ENCODE measurements around the gene NUMA1.
A peak's percentile ranks its signal among the peaks of the same experiment; 100 is the strongest.

The NUMA1 gene, protein sequence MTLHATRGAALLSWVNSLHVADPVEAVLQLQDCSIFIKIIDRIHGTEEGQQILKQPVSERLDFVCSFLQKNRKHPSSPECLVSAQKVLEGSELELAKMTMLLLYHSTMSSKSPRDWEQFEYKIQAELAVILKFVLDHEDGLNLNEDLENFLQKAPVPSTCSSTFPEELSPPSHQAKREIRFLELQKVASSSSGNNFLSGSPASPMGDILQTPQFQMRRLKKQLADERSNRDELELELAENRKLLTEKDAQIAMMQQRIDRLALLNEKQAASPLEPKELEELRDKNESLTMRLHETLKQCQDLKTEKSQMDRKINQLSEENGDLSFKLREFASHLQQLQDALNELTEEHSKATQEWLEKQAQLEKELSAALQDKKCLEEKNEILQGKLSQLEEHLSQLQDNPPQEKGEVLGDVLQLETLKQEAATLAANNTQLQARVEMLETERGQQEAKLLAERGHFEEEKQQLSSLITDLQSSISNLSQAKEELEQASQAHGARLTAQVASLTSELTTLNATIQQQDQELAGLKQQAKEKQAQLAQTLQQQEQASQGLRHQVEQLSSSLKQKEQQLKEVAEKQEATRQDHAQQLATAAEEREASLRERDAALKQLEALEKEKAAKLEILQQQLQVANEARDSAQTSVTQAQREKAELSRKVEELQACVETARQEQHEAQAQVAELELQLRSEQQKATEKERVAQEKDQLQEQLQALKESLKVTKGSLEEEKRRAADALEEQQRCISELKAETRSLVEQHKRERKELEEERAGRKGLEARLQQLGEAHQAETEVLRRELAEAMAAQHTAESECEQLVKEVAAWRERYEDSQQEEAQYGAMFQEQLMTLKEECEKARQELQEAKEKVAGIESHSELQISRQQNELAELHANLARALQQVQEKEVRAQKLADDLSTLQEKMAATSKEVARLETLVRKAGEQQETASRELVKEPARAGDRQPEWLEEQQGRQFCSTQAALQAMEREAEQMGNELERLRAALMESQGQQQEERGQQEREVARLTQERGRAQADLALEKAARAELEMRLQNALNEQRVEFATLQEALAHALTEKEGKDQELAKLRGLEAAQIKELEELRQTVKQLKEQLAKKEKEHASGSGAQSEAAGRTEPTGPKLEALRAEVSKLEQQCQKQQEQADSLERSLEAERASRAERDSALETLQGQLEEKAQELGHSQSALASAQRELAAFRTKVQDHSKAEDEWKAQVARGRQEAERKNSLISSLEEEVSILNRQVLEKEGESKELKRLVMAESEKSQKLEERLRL (N-terminal part only)

DNA sequence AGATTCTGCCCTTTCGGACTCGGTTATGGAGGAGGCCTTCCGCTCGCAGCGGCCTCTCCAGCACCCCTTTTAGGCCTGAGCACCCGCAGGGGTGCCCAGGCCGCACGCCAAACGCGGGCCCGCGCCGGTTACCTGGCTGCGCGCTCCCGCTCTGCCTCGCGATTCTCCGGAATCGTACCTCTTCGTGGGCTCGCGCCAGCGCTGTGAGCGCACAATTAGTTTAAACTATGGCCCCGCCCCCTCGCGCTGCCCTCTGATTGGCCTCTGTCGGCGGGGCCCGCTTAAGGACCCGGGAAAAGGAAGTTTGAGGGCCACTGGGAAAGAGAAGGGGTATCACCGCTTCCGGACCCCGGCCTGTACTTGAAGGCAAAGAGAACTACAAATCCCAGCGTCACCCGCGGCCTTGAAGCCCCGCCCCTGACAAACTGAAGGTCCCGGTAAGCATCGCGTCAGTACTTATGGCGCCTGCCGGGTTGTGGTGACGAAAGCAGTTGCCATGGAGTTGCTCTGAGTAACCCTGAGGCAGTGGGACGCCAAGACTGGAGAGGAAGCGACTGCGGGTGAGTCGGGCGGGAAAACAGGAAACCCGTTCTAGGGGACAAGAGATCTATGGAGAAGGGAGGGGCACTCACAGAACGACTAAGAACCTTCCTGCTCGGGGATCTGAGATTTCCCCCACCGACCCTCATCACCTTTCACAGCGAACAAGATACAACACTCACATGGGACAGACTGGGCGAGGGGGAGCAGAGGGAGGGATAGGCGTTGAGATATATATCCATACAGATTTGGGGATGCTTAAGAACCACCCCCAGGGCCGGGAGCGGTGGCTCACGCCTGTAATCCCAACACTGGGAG, at the start of gene NUMA1, which contains the start of gene LRRC51:
NUMA1 (minus strand) TSS at position 217 of the 858 bp plus-strand sequence. CDS start 44,599 bp downstream, outside the sequence.
LRRC51 (plus strand) TSS at position 525 of the 858 bp plus-strand sequence. CDS start 8,234 bp downstream, outside the sequence.
- peak; percentile 99 for FAIRE-seq

DNA sequence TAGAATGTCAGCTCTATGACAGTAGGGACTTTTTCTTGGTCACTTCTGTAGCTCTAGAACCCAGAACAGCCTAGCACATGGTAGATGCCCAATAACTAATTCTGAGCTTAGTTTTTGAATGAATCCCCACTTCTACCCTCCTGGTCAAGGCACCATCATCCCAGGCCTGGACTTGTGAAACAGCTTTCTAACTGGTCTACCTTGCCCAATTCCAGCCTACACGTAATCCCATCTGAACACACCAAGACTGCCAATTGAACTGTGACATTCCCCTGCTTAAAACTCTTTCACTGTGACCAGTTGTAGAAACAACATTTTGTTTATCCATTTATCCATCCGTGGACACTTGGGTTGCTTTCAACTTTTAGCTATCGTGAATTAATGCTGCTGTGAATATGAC, 49.0 kb upstream of the NUMA1 start:
- FAIRE-seq: no peak

DNA sequence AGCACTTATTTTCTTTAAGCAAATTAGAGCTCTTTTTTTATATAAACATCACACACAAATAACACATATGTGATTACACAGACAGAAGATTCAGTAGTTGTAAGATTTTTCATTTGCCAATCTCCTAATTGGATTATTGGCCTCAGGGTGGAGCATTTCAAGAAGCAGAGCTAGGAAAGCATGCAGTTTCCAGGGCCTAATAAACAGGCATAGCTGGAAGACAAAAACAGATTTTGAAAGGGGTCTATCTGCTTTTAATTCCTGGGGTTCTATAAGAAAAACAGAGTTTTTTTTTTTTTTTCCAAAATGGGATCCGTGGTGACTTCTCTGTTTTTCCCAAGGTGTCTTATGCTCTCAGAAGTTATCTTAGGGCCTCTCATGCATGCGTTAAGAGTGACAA, 47.6 kb upstream of the NUMA1 start:
- FAIRE-seq: no peak

GRCh38 chr11:72125956-72126355, 45.6 kb upstream of the NUMA1 start:
- no peak for FAIRE-seq

GRCh38 chr11:72124046-72124445, 43.7 kb upstream of the NUMA1 start:
- no peak for FAIRE-seq

DNA sequence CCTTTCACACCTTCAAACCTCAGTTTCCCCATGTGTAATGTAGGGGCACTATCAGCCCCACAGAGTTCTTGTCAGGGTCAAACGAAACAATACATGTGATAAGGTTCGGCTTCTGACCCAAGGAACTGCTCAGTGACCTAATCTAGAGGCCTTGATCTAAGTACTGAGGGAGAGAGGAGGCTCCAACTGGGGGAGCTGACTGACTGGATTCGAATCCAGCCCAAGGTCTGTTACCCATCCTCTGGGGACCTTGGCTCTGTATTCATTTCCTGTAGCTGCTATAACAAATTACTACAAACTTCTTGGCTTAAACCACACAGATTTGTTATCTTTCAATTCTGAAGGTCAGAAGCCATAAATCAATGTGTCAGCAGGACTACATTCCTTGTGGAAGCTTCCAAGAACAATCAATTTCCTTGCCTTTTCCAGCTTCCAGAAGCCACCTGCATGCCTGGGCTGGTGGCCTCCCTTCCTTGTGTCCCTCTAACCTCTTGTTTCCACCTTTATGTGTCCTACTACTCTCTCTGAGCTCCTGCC, 42.8 kb upstream of the NUMA1 start:
- FAIRE-seq: no peak

DNA sequence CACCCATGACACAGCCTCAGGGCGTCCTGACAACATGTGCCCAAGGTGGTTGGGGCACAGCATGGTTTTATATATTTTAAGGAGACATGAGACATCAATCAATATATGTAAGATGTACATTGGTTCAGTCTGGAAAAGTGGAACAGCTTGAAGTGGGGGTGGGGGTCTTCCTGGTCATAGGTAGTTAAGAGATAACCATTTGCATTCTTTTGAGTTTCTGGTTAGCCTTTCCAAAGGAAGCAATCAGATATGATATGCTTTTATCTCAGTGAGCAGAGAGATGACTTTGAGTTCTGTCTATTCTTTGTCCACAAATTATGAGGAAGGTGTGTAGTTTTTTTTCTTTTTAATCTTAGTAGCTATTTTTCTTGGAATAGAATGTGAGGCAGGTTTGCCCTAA, 42.3 kb upstream of the NUMA1 start:
- no peak for FAIRE-seq

DNA sequence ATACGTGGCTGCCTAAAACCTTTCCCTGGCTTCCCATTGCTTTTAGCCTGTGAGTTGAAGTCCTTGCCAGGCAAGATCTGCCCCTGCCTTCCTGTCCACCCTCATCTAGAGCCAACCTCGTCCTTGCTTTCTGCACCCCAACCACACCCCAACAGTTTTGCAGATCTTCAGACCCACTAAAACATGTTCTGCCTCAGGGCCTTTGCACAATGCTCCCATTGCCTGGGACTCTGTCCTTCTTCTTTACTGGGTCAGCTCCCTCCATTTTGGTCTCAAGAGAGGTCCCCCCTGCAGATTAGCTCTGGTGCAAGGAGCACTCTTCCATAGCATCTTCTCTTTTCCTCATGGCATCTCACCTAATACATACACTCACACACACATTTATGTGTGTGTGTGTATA, 40.6 kb upstream of the NUMA1 start:
- no peak for FAIRE-seq

GRCh38 chr11:72119198-72119597, 38.9 kb upstream of the NUMA1 start:
- FAIRE-seq: no peak

GRCh38 chr11:72116019-72116755, 35.8 kb upstream of the NUMA1 start:
- no peak for FAIRE-seq

GRCh38 chr11:72114570-72114969, 34.2 kb upstream of the NUMA1 start:
- FAIRE-seq: no peak

- FAIRE-seq: no peak
Observed at GRCh38 chr11:72112978-72113808, 32.9 kb upstream of the NUMA1 start.

DNA sequence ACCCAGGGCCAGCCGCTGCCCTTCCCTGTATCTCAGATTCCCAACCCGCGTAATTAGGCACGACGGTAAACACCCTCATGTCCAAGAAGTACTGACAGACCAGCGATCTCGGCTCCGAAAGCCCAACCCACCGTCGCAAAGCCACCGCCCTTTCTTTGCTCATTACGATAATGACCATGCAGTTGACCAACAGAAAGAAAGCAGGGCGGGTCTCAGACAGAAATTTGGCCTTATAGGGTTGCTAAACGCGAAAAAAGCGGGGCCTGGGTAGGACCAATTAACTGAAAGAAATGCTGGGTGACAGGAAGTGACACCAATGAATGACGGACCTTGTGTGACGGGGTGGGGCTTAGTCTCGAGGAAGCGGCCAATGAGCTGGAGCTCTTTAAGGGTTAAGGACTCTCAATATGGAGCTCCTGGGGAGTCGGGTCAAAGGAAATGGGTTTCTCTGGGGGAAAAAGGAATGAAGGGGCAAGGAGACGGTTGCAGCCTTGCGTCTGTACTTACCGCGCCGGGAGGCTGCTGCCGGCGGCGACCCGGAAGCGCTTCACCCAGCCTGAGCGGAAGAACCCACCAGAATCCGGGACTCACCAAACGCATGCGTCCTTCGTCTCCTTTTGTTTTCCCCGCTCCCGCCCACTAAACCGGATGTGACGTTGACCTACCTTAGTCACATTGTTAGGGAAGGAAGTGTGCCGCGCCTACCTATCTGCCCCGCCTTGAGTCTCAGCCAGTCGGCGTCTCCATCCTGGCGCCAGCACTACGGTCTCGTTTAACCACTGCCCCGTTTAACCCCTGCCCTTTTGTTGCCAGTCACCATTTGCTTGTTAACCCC, 32.0 kb upstream of the NUMA1 start, which contains the start of gene ANAPC15:
ANAPC15 (minus strand) TSS at position 553 of the 835 bp plus-strand sequence. CDS start 1,419 bp downstream, outside the sequence.
- peak; percentile 99 for FAIRE-seq

- no peak for FAIRE-seq
Observed at GRCh38 chr11:72111300-72112142, 31.2 kb upstream of the NUMA1 start.

GRCh38 chr11:72105888-72106287, 25.5 kb upstream of the NUMA1 start, which contains the start of gene TOMT:
TOMT (plus strand) TSS chr11:72105924; CDS start chr11:72105952, 28 bp downstream.
- no peak for FAIRE-seq

DNA sequence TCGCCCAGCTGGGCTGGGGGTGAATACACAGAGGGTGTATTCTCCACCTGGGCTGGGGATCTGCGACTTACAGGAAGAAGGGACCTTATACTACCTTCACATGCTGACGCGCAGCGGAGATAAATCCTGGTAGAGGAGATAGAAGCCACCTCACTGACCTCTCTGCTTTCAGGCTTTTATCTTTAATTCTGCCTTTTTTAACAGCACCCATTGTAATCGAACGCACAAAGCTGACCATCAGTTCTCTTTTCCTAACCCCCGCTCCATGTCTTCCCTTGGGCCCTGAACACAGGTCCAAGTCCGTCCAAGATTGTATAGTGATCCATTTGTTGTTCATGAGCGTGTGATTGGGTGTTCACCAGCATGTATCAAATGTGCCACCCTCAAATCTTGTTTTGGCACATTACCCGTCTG, 23.4 kb upstream of the NUMA1 start:
- no peak for FAIRE-seq

GRCh38 chr11:72102946-72103753, 22.8 kb upstream of the NUMA1 start, which contains the start of gene LAMTOR1:
LAMTOR1 (minus strand) TSS chr11:72103297; CDS start chr11:72103224, 73 bp downstream.
- FAIRE-seq: peak; percentile 81

All from A204.1 (cell line).